GM13976 (cell line): ENCODE measurements around the gene CEP112.

Experiments
- DNase-seq: peaks from one replicate; pipeline ENCODE4 v3.0.0; 2012; ENCODE audit warnings: low spot score
- in situ Hi-C: fragments of 300-500 bp; cut with MboI; formaldehyde crosslinking; loops from one replicate; pipeline ENCODE4 v1.12.0; 2022; ENCODE audit warnings: low sequenced_read_pairs, mixed read lengths, inconsistent platforms; ENCODE audit not compliant: unreplicated experiment
- TF ChIP-seq, protein P1 (sequence below): IDR thresholded peaks from 2 replicates; pipeline ENCODE4 v1.5.1; 2012; ENCODE audit warnings: borderline replicate concordance, mild to moderate bottlenecking; ENCODE audit not compliant: insufficient read depth; ENCODE audit errors: extremely low read depth, missing control alignments, control extremely low read depth

Gene CEP112

DNA sequence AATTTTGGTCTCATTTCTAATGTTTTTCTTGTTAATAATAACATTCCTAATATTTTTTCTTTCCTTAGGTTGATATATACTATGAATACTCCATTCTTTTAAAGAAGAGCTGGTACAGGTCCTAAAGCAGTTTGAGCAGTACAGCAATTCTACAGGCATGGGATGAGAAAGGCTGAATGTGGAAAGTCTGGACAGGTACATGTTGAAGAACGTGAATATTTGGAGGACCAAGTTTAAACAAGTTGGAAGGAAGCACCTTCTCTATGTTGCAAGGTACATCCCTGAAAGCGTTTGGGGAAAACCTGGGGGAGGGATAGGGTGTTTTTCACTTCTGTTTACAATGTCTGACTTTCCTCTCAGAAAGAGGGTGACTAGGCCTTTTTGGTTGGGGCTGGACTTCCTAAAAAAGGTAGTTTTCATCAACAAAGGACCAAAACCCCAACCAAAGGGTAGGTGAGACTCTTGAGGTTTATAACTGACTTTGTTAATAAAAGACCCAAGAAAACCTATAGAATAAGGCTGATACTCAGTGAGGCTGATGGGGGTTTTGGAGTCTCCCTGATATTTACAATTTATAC lies 534.6 kb downstream of the CEP112 start:
- in situ Hi-C loops = no loop called here
- DNase-seq = no peak
- TF ChIP-seq, protein P1, sequence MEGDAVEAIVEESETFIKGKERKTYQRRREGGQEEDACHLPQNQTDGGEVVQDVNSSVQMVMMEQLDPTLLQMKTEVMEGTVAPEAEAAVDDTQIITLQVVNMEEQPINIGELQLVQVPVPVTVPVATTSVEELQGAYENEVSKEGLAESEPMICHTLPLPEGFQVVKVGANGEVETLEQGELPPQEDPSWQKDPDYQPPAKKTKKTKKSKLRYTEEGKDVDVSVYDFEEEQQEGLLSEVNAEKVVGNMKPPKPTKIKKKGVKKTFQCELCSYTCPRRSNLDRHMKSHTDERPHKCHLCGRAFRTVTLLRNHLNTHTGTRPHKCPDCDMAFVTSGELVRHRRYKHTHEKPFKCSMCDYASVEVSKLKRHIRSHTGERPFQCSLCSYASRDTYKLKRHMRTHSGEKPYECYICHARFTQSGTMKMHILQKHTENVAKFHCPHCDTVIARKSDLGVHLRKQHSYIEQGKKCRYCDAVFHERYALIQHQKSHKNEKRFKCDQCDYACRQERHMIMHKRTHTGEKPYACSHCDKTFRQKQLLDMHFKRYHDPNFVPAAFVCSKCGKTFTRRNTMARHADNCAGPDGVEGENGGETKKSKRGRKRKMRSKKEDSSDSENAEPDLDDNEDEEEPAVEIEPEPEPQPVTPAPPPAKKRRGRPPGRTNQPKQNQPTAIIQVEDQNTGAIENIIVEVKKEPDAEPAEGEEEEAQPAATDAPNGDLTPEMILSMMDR = no peak

DNA sequence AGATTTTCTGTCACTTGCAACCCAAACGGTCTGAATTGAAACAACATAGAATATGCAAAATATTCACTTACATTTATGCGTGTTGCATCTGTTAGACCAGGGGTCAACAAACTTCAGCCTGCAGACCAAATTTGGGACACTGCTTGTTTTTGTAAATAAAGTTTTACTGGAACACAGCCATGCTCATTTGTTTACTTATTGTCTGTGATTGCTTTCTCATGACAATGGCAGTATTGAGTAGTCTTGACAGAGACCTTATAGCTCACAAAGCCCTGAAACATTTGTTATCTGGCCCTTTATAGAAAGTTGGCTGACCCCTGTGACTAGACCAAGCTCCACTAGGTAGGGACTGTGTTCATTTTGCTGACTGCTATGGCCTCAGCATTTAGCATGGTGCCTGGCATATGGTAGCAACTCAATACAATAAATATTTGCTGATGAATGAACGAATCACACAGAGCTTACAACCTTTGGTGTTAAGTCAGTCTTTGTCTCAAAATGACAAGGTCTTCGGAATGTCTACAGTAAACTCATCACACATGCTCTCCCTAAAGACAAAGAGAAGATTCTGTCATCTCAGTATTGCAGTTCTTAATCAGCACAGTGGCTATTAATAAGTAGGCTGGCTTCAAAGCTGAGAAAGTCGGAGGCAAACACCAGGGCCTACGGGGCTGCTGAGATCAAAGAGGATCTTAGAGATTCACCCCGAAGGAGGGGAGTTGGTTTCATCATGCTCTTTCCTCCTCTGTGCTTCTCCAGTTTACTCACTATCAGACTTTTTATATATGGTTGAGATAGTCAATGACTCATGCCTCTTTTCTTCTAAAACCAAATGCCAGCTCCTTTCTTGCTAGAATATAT lies 535.3 kb downstream of the CEP112 start:
- TF ChIP-seq, protein P1 = no peak
- peak; percentile 43 for DNase-seq
- in situ Hi-C loops = no loop called here

DNA sequence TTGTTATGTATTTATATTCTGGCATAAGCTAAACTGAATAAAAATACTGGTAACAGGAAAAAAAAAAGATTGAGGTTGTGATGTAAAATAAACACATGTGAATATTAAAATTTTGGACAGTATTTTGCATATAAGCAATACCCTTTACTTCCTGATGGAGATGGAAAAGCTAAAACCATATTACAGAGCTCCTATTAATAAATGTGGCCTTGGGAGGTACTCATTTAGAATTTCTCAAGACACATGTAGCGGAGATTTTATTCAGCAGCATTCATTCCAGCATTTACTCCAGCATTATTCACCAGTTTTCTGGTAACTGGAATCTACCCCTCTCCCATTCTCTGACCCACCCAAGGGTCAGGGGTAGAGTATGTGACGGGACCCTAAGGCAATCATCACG lies 536.2 kb downstream of the CEP112 start:
- in situ Hi-C loops = no loop called here
- DNase-seq = no peak
- TF ChIP-seq, protein P1 = no peak

DNA sequence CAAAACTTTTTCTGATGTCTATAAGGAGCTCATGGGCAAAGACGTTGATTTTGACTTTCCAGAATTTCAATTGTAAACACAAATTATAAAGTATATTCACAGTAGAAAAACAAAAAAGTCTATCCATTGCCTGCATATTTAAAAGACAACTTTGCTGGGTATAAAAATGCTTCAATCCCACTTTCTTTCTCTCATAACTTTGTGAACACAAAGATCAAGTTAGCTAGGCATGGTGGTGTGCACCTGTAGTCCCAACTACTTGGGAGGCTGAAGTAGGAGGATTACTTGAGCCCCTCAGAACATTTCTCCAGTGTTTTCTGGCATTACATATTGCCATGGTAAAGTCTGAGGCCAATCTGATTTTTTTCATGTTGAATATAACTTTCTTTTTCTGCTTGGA lies 547.4 kb downstream of the CEP112 start:
- no peak for DNase-seq
- TF ChIP-seq, protein P1 = no peak
- in situ Hi-C loops = no loop called here

DNA sequence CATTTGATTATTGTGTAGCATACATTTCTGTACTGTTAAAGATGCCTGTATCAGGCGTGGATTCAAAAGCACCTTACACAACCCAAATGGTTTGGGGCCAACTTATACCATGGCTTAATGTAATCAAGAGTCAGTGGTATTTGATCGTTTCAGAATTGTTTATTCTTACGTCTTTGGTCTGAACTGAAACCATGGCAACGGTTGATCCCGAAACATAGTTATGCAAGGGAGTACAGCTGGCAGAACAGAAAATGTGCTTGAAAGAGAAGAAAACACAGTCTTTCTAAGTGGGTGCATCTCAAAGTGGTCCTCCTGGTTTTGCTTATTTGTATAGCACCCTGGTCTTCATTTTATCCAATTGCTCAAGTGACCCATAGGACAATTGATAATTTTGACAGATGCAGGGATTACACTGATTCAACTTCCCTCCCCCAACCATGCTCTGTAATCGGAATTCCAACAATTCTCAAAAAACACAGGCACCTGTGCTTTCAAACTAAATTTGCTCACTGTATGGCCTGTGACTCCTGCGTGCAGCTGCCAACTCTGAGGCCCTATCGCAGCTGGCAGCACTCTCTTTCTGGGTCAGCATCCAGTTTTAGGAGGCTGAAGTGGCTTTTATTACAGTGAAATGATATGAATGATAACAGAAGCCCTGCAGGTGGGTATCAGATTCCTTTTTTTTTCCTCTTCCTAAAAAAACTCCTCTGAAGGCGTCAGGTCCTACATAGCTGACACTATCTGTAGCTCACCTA lies 553.5 kb downstream of the CEP112 start:
- TF ChIP-seq, protein P1 = no peak
- in situ Hi-C loops = no loop called here
- DNase-seq = no peak

DNA sequence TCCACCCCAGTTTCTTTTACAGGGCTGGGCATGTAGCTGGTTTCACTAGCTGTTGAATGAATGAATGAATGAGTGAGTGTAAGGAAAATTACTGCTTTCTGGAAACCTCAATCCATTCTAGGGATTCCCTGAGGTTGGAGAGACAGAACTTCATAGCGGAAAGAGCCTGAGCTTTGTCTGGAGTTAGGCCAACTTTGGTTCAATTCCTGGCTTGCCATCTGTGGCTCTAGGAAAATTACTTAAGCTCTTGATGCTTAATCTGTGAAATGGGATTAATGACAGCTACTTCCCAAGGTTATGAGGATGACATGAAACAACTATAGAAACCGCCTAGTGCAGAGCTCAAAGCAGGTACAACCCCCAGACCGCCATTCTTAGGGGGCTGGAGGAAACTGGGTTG lies 554.1 kb downstream of the CEP112 start:
- no peak for DNase-seq
- in situ Hi-C loops = no loop called here
- TF ChIP-seq, protein P1 = no peak
